GM19043 (cell line): Measurements from ENCODE around the gene HGS.

ENCODE experiments used
- ATAC-seq: cut with Tn5 transposase; IDR thresholded peaks from one replicate; pipeline ENCODE4 v1.9.1; 2021; ENCODE audit warnings: low read depth; ENCODE audit not compliant: unreplicated experiment

HGS gene

GRCh38 chr17:81684442-81684911, 666 bp downstream of the HGS start:
- ATAC-seq: no peak

GRCh38 chr17:81685108-81685507, 1.3 kb downstream of the HGS start:
- no peak for ATAC-seq

DNA sequence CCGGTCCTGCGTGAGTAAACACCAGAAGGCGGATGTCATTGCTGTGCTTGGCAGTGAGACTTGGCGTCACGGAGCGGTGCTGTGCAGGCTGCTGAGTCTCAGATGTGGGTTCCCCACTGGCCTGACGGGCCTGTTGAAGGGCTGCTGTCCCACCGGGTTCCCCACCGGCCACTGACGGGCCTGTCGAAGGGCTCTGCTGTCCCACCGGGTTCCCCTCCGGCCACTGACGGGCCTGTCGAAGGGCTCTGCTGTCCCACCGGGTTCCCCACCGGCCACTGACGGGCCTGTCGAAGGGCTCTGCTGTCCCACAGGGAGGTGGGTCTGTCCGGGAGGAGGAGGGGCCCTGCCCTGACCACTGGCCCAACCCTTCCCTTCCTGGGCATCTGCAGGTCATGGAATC, 2.8 kb downstream of the HGS start:
- ATAC-seq: no peak

DNA sequence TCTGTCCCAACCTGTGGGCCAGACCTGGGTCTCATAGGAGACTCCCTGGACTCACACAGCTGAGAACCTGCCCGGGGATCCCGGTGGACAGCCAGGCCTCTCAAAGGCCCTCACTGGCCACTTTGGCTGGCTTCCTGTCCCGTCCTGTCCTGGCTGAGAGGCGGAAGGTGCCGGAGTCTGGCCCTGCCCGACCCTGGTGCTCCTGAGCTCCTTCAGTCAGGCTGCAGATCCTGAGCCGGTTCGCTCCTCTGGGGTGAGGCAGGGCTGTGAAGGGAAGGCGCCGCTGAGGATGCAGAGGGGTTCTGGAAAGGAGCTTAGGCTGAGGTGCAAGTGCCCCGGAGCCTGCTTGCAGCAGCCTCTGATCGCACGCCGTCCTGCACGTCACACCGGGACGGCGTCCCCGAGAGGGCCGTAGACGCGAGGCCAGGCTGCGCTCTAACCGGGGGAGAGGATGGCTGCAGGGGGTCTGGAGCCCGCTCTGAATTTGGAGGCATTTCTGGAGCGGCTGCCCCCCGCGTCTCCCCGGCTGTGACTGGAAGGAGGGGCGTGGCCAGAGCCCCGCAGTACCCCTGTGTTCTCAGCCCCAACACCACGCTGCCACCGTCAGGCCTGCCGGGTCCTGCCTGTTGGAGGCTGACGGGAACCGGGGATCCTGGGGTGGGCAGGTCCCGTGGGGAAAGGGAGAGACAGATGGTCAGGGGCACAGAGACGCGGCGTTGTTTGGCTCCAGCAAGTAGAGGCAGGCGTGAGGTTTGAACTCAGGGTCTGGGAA, 4.1 kb downstream of the HGS start:
- ATAC-seq: no peak

DNA sequence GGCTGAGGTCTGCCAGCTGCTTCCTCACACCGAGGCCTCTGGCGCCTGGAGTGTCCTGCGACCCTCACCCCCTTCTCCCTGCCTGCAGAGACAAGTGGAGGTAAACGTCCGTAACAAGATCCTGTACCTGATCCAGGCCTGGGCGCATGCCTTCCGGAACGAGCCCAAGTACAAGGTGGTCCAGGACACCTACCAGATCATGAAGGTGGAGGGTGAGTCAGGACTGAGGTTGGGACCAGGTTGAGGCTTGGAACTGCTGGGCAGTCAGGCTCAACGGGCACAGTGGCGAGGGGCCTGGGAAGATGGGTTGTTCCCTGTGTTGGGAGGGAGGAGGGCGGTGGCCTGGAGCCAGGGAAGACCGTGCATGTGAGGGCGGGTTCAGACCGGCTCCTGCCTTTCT, 4.8 kb downstream of the HGS start:
- ATAC-seq: no peak

DNA sequence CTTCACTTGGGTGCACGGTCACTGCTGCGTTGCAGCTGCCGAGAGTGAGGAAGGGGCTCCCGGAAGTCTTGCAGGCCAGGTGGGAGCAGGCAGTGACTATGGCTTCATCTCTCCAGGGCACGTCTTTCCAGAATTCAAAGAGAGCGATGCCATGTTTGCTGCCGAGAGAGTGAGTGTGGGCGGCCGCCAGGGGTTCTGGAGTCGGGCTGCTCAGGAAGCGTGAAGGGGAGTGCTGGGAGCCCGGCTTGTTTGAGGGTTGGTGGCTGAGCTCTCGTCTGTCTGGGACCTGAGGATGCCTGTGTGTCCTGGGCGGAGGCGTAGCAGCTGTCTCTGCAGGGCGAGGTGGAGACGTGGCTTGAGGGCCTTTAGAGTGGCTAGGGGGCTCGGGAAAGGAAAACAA, 6.3 kb downstream of the HGS start:
- ATAC-seq: no peak

GRCh38 chr17:81690549-81690948, 6.7 kb downstream of the HGS start:
- ATAC-seq: no peak

DNA sequence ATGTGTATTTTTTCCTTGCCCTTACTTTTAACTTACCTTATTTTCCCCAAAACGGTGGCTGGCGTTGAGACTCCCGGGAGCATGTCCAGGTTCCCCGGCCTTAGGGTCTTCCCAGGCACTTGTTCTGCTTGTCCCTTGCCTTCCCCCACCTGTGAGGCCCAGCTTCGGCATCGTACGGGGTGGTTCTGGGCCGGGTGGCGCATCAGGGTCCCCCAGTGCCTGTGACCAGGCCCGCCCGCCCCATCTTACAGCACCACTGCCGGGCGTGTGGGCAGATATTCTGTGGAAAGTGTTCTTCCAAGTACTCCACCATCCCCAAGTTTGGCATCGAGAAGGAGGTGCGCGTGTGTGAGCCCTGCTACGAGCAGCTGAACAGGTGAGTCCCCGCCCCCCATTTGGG, 7.4 kb downstream of the HGS start:
- no peak for ATAC-seq

DNA sequence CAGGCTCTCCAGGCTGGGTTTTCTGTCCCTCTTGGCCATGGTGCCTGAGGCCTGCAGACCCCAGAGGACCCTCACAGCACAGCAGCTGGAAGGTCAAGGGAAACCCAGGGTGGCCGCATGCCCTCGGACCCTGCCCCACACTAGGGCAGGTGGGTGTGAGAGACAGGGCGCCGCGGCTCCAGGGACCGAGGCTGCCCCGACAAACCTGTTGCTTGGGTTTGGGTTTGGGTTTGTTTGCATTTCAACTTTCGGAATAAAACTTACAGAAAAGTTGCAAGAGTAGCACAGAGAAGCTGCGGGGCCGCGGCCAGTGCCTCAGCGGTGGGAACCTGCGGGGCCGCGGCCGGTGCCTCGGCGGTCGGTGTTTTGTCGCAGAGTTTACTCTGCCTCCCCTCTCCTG, 7.8 kb downstream of the HGS start:
- no peak for ATAC-seq

DNA sequence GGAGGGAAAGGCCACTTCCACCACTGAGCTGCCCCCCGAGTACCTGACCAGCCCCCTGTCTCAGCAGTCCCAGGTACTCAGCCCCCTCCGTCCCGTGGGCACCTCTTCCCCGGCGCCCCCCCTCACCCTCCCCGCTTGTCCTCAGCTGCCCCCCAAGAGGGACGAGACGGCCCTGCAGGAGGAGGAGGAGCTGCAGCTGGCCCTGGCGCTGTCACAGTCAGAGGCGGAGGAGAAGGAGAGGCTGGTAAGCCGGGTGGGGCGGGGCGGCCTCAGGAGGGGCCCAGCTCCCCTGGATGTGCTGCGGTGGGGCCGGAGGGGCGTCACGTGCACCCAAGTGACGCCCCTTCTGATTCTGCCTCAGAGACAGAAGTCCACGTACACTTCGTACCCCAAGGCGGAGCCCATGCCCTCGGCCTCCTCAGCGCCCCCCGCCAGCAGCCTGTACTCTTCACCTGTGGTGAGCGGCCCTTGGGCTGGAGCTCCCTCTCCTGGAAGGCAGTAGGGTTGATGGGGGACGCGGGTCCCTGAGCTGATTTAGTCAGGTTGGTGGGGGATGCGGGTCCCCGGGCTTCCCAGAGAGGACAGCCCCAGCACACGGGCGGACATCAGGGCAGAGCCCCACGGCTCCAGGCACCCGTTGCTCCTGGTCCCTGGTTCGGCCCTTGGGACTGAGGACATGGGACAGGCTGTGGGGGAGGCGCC, 9.8 kb downstream of the HGS start:
- ATAC-seq: no peak

GRCh38 chr17:81694810-81695209, 11.0 kb downstream of the HGS start:
- no peak for ATAC-seq

DNA sequence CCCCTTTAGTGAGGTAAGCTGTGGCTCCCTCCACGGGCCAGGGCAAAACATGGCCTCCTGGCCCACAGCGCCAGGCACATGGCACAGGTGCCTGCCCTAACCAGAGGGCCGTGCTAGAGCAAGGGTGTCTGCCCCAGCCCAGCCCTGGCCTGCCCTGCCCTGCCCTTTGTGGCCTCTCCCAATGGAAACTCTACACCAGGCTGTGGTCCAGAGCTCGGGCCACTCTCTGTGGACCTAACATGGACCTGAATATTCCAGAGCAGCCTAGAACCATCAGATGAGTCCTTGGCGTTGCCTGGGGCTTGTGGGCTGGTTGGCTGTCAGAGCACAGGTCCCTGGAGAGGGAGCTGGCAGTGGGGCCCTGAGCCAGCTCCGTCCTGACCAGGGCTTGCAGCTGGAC, 11.4 kb downstream of the HGS start:
- no peak for ATAC-seq

DNA sequence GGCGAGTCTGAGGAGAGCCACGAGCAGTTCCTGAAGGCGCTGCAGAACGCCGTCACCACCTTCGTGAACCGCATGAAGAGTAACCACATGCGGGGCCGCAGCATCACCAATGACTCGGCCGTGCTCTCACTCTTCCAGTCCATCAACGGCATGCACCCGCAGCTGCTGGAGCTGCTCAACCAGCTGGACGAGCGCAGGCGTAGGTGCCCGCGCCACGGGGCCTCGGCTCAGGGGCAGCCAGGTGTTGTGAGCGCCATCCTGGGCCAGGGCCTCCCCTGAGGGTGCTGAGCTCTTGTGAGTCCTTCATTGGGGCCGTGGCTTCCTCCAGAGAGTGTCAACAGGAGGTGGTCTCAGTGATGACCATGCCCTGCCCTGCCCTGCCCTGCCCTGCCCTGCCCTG, 12.0 kb downstream of the HGS start:
- no peak for ATAC-seq

DNA sequence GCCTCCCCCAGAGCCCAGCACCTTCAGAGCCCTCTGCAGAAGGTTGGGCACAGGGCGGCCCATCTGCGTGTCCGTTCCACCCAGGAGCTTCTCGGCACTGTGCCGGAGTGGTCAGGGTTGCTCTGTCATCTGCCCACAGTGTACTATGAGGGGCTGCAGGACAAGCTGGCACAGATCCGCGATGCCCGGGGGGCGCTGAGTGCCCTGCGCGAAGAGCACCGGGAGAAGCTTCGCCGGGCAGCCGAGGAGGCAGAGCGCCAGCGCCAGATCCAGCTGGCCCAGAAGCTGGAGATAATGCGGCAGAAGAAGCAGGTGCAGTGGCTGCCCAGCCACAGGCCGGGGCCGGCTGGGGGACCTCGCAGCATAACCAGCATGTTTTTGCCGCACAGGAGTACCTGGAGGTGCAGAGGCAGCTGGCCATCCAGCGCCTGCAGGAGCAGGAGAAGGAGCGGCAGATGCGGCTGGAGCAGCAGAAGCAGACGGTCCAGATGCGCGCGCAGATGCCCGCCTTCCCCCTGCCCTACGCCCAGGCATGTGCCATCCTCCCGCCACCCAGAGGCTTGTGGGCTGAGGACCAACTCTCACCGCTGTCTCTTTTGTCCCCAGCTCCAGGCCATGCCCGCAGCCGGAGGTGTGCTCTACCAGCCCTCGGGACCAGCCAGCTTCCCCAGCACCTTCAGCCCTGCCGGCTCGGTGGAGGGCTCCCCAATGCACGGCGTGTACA, 12.6 kb downstream of the HGS start:
- ATAC-seq: no peak

GRCh38 chr17:81697261-81698044, 13.6 kb downstream of the HGS start:
- no peak for ATAC-seq

- ATAC-seq: no peak
Measured at GRCh38 chr17:81700353-81701287, 16.8 kb downstream of the HGS start.

DNA sequence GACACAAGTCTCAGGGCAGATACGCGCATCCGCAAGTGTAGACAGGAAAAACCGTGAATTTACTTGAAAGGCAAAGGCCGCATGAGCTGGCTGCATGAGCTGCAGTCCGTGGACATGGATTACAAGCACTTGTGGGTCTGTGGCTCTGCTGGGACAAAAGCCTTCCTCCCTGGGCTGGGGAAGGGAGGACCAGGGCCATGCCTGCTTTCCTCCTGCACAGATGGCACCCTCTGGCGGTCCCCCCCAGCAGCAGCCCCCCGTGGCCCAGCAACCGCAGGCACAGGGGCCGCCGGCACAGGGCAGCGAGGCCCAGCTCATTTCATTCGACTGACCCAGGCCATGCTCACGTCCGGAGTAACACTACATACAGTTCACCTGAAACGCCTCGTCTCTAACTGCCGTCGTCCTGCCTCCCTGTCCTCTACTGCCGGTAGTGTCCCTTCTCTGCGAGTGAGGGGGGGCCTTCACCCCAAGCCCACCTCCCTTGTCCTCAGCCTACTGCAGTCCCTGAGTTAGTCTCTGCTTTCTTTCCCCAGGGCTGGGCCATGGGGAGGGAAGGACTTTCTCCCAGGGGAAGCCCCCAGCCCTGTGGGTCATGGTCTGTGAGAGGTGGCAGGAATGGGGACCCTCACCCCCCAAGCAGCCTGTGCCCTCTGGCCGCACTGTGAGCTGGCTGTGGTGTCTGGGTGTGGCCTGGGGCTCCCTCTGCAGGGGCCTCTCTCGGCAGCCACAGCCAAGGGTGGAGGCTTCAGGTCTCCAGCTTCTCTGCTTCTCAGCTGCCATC, 17.7 kb downstream of the HGS start:
- ATAC-seq: no peak

- ATAC-seq: peak; percentile 80
Measured at GRCh38 chr17:81702934-81703746, 19.3 kb downstream of the HGS start, which contains the start of gene MRPL12. TSS of gene MRPL12 (plus strand) at chr17:81703367. CDS start at chr17:81703502, 135 bp downstream.
